Stimulated activated effector memory CD8-positive, alpha-beta T cell treated with anti-CD3 and anti-CD28 coated beads, Interleukin-12 subunit alpha, Interleukin-12 subunit beta, amount 100 ng/mL, for 72 hours (primary cell): ENCODE data around the gene SCN1B.
"Not testable (repeated sequence)": the region's sequence is repeated elsewhere in the genome, so short reads cannot be mapped to it uniquely, and the experiment has no call there.

Source experiments
- ATAC-seq: fragments of 150-1000 bp; cut with Tn5 transposase; 2 replicates; pipeline ENCODE4 v1.10.0; 2021
- DNase-seq, 2 donors: peaks; one replicate each; pipeline ENCODE4 v3.0.0; 2021 to 2022; ENCODE audit warnings: low spot score in 2 of 2
- H3K27ac Mint-ChIP-seq: one replicate; pipeline ENCODE4 v1.8.0; 2022; ENCODE audit warnings: mild to moderate bottlenecking, mixed read lengths
- H3K36me3 Mint-ChIP-seq: one replicate; pipeline ENCODE4 v1.8.0; 2022; ENCODE audit warnings: mild to moderate bottlenecking, mixed read lengths
- H3K4me1 Mint-ChIP-seq: one replicate; pipeline ENCODE4 v1.8.0; 2022; ENCODE audit warnings: mixed read lengths
- H3K4me3 Mint-ChIP-seq: one replicate; pipeline ENCODE4 v1.8.0; 2022; ENCODE audit warnings: mild to moderate bottlenecking, mixed read lengths
- H3K9me3 Mint-ChIP-seq: one replicate; pipeline ENCODE4 v1.8.0; 2022; ENCODE audit warnings: mixed read lengths

The SCN1B gene

GRCh38 chr19:35022460-35022859, 7.8 kb upstream of the SCN1B start:
- H3K27ac Mint-ChIP-seq: peak overlapping the region; percentile 65
- H3K4me3 Mint-ChIP-seq: no peak overlapping the region
- H3K36me3 Mint-ChIP-seq: peaks cover 99% of the 10 kb centered on the region
- H3K9me3 Mint-ChIP-seq: no peaks in the 10 kb centered on the region
- H3K4me1 Mint-ChIP-seq: peaks cover 17% of the 10 kb centered on the region
- no peak for ATAC-seq
- DNase-seq: no peak

GRCh38 chr19:35023428-35023827, 6.8 kb upstream of the SCN1B start:
- H3K9me3 Mint-ChIP-seq: no peaks in the 10 kb centered on the region
- peaks cover 18% of the 10 kb centered on the region for H3K4me1 Mint-ChIP-seq
- DNase-seq: no peak
- peaks cover 95% of the 10 kb centered on the region for H3K36me3 Mint-ChIP-seq
- no peak overlapping the region for H3K27ac Mint-ChIP-seq
- H3K4me3 Mint-ChIP-seq: no peak overlapping the region
- no peak for ATAC-seq

DNA sequence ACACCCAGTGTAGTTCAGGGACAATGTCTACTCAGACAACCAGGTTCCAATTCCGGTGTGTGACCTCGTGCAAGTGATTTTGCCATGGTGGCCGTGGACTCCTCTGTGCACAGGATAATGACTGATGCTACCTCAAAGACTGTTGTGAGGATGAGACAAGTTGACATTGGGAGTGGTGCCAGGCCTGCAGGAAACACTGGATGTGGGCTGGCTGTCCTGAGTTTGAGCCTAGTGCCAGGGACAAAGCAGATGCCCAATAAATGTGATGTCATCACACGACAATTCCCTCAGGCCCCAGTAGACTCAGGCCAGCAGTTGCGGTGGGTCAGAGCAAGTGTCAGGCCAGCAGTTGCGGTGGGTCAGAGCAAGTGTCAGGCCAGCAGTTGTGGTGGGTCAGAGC, 6.2 kb upstream of the SCN1B start:
- no peak for DNase-seq
- Mint-ChIP-seq H3K27ac (no peak overlapping the region), H3K4me3 (no peak overlapping the region), H3K36me3 (peaks cover 88% of the 10 kb centered on the region), H3K4me1 (peaks cover 16% of the 10 kb centered on the region), H3K9me3 (no peaks in the 10 kb centered on the region)
- no peak for ATAC-seq

GRCh38 chr19:35025969-35026368, 4.3 kb upstream of the SCN1B start:
- DNase-seq (no peak), ATAC-seq (no peak)
- Mint-ChIP-seq H3K9me3 (no peaks in the 10 kb centered on the region), H3K4me3 (no peak overlapping the region), H3K36me3 (peaks cover 69% of the 10 kb centered on the region), H3K27ac (no peak overlapping the region), H3K4me1 (peaks cover 12% of the 10 kb centered on the region)

DNA sequence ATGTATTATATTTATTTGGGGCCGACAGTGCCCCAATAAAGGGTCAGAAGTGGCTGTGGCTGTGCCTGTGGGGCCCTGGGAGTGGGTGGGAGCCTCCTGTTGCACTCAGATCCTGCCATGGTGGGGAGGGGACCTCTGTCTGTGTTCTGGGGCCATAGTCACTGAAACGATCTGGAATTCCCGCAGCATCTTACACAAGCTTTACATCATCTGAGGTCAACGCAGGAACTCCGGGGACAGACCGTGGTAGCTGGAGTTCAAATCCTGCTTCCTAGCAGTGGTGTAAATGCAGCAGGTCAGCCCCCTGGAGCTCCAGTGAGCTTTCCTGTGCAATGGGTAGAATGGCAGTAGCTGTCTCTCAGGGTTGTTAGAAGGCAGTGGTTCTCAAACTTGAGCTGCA, 3.9 kb upstream of the SCN1B start:
- H3K36me3 Mint-ChIP-seq: peaks cover 65% of the 10 kb centered on the region

DNA sequence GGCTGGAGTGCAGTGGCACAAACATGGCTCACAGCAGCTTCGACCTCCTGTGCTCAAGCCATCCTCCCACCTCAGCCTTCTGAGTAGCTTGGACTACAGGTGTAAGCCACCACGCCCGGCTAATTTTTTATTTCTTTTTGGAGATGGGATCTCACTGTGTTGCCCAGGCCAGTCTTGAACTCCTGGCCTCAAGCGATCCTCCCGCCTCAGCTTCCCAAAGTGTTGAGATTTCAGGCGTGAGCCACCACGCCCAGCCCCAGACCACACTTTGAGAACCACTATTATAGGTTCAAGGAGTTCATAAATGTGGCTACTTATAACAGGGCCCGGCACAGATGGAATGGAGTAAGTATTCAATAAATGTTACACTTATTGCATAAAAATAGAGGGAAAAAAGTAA, 3.3 kb upstream of the SCN1B start:
- ATAC-seq: no peak
- Mint-ChIP-seq H3K27ac (no peak overlapping the region), H3K4me1 (peaks cover 16% of the 10 kb centered on the region), H3K36me3 (peaks cover 59% of the 10 kb centered on the region), H3K9me3 (no peaks in the 10 kb centered on the region), H3K4me3 (no peak overlapping the region)
- no peak for DNase-seq

More for the DNA sequence above, 3.9 kb upstream of the SCN1B start:
- H3K4me1 Mint-ChIP-seq: peaks cover 14% of the 10 kb centered on the region
- ATAC-seq (no peak), DNase-seq (no peak)
- H3K9me3 Mint-ChIP-seq: no peaks in the 10 kb centered on the region
- H3K4me3 Mint-ChIP-seq: no peak overlapping the region
- no peak overlapping the region for H3K27ac Mint-ChIP-seq

DNA sequence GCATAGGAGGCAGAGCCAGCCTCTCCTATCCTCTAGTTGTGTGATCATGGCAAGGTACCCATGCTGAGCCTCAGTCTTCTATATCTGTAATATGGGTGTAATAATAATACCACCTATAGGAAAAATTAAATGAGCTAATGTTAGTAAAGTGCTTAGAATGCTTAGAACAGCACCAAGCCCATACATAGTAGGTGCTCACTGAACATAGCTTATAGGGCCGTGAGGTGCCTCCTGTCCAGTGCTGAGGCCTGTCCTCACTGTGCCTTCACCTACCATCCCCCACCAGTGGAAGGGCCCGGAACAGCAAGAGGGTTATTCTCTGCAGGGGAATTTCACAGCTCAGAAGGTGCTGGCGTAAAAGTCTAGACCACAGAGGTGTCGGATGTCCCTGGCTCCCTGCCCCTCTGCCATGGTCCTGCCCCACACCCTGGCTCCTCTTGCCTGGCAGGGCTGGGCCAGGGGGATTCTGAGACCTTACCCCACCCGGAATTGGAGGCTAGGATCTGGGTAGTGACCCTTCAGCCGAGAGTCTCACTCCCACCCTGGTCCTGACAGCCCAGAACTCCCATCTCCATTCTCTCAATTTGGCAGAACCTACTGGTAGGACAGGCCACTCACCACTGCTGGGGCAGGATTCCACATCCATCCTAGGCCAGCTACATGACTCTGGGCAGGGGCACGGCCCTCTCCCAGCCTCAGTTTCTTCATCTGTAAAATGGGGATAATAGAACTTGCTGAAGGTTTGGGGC, 2.2 kb upstream of the SCN1B start:
- Mint-ChIP-seq H3K4me3 (no peak overlapping the region), H3K9me3 (no peaks in the 10 kb centered on the region), H3K27ac (no peak overlapping the region), H3K36me3 (peaks cover 49% of the 10 kb centered on the region), H3K4me1 (peaks cover 16% of the 10 kb centered on the region)
- ATAC-seq (no peak), DNase-seq (no peak)

- H3K27ac Mint-ChIP-seq, DNase-seq, ATAC-seq, H3K4me3 Mint-ChIP-seq, H3K9me3 Mint-ChIP-seq: not testable (repeated sequence)
- peaks cover 16% of the 10 kb centered on the region for H3K4me1 Mint-ChIP-seq
- H3K36me3 Mint-ChIP-seq: peaks cover 46% of the 10 kb centered on the region
These were observed 1.7 kb upstream of the SCN1B start for GRCh38 chr19:35028600-35028885.

DNA sequence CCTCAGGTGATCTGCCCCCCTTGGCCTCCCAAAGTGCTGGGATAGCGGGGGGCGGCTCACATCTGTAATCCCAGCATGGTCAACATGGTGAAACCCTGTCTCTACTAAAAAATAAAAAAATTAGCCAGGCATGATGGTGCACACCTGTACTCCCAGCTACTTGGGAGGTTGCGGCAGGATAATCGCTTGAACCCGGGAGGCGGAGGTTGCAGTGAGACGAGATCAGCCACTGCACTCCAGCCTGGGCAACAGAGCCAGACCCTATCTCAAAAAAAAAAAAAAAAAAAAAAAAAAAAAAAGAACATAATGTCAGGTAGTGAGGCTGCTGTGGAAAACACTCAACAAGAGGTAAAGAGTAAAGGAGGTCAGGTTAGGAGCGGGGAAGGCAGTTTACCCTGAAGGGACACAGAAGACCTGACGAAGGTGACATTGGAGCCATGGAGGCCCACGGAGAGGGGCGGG, 964 bp upstream of the SCN1B start:
- not testable (repeated sequence) for DNase-seq, ATAC-seq, H3K9me3 Mint-ChIP-seq, H3K27ac Mint-ChIP-seq
- peaks cover 44% of the 10 kb centered on the region for H3K36me3 Mint-ChIP-seq
- peaks cover 16% of the 10 kb centered on the region for H3K4me1 Mint-ChIP-seq
- peak overlapping the region; percentile 54 for H3K4me3 Mint-ChIP-seq

DNA sequence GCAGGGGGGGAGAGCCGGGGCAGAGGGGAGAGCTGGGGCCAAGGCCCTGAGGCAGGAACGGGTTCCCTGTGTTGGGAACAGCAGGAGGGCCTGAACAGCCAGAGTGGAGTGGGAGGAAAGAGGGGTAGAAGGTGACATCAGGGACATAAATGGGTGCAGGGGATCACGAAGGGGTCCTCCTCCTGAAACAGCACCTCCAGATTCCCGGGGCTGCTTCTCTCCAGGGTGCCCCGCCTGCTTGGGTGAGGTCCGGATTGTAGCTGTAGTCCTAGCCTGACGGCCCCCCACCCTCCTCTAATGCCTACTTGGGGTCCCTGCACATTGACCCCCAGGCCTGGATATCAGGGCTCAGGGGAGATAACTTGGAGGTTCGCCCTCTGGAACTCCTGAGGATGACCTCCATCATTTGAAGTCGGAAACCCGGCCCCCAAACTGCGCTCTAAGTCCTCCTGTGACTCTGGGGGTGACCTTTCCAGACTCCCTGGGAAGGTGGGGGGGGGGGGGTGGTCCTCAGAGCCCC, 473 bp upstream of the SCN1B start:
- DNase-seq: no peak
- peaks cover 16% of the 10 kb centered on the region for H3K4me1 Mint-ChIP-seq
- peak; percentile 1 for ATAC-seq
- H3K36me3 Mint-ChIP-seq: peaks cover 39% of the 10 kb centered on the region
- no peak overlapping the region for H3K27ac Mint-ChIP-seq
- H3K4me3 Mint-ChIP-seq: peak overlapping the region; percentile 54
- H3K9me3 Mint-ChIP-seq: no peaks in the 10 kb centered on the region

DNA sequence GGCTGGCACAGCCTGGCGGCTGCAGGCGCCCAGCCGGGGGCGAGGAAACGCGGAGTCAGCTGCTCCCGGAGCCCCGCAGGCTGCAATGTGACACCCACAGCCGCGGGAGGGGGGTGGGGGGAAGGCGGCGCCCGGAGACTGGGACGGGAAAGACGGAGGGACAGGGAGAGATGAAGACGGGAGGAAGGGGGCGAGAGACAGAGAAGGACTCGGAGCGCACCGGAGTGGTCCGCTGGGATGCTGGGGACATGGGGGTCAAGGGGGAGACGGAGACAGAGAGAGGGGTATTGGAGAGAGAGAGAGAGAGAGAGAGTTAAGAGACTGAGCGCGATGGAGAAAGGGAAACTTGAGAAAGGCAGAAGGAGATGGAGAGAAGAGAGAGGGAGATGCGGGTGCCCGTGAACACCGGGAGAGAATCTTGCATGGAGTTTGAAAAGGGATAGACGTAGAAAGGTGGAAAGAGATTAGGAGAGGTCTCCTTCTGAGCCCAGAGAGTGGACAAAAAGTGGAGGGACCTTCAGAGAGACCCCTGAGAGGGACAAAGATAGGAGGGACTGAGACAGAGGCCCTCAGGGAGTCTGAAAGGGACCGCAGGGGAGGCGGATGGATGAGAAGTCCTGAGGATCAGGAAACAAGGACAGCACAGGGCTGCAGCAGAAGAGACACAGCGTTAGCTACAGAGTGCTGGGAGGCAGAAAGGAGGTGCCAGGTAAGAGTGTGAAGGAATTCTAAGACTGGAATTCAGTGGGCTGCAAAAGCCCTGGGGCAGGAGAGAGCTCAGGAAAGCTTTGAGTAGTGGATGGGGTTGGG, 1.0 kb downstream of the SCN1B start:
- peak overlapping the region; percentile 2 for H3K27ac Mint-ChIP-seq
- H3K9me3 Mint-ChIP-seq: no peaks in the 10 kb centered on the region
- peaks cover 24% of the 10 kb centered on the region for H3K36me3 Mint-ChIP-seq
- ATAC-seq (no peak), DNase-seq (no peak)
- peaks cover 16% of the 10 kb centered on the region for H3K4me1 Mint-ChIP-seq
- H3K4me3 Mint-ChIP-seq: peak overlapping the region; percentile 54

- H3K9me3 Mint-ChIP-seq: no peaks in the 10 kb centered on the region
- DNase-seq: no peak
- ATAC-seq: no peak
- peaks cover 16% of the 10 kb centered on the region for H3K4me1 Mint-ChIP-seq
- no peak overlapping the region for H3K4me3 Mint-ChIP-seq
- no peak overlapping the region for H3K27ac Mint-ChIP-seq
- H3K36me3 Mint-ChIP-seq: peaks cover 14% of the 10 kb centered on the region
These were observed 2.1 kb downstream of the SCN1B start for GRCh38 chr19:35032356-35032865.

DNA sequence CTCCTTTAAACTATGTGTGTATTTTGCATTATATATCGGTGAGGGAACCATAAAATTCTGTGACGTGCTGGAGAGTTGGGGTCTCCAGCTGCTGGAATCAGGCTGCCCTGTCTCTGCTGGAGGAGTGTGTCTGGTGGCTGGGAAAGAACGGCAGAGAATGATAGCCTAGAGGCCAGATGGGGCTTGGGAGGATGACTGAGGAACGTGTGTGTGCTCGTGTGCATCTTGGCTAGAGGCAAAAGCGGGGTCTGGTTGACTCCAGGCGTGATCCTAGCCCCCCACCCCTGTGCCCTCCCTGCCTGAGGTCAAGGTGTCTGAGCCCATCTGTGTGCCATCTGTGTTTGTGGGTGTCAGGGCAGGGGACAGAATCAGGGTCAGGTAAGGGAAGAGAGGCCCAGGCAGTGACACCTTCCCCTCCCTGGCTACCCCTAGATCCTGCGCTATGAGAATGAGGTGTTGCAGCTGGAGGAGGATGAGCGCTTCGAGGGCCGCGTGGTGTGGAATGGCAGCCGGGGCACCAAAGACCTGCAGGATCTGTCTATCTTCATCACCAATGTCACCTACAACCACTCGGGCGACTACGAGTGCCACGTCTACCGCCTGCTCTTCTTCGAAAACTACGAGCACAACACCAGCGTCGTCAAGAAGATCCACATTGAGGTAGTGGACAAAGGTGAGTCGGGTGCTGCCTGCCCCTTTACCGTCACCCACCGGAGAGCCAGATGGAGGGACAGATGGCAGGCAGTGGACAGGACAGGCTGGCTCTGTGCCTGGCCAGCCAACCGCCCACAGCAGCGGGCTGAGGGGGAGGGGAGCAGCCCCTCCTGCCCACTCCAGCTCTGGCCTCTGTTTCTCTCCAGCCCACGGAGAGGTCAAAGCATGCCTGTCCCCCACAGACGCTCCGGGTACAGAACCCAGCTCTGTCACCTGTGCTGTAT, 3.1 kb downstream of the SCN1B start:
- Mint-ChIP-seq H3K4me3 (no peak overlapping the region), H3K36me3 (peaks cover 9% of the 10 kb centered on the region), H3K27ac (no peak overlapping the region), H3K4me1 (peaks cover 10% of the 10 kb centered on the region), H3K9me3 (no peaks in the 10 kb centered on the region)
- no peak for DNase-seq
- ATAC-seq: no peak

DNA sequence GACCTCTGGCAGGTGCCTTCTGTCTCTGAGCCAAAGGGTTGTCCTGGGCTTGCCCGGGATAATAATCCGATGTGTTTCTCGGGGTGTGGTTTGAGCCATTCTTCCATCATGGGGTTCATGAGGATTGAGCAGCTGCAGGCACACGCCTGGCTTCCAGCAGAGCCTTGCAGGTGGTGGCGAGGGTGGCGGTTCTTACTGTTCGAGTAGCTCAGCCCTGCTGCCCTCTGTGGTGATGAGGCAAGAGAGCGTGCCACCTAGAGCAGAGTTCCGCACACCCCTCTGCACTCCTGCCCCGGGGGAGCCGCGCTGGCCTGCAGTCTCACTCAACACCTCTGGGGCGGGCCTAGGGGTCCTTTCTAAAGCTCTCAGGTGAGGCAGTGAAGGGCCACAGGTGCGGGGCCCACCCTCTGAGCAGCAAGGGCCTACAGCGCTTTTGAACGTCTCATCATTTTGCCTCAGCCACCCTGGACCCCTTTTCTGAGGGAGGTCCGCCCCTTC, 3.8 kb downstream of the SCN1B start:
- DNase-seq (no peak), ATAC-seq (no peak)
- no peak overlapping the region for H3K4me3 Mint-ChIP-seq
- H3K27ac Mint-ChIP-seq: no peak overlapping the region
- H3K4me1 Mint-ChIP-seq: peaks cover 8% of the 10 kb centered on the region
- H3K9me3 Mint-ChIP-seq: no peaks in the 10 kb centered on the region
- peaks cover 8% of the 10 kb centered on the region for H3K36me3 Mint-ChIP-seq
